ENCODE data around the gene SCD5.

The SCD5 gene

DNA sequence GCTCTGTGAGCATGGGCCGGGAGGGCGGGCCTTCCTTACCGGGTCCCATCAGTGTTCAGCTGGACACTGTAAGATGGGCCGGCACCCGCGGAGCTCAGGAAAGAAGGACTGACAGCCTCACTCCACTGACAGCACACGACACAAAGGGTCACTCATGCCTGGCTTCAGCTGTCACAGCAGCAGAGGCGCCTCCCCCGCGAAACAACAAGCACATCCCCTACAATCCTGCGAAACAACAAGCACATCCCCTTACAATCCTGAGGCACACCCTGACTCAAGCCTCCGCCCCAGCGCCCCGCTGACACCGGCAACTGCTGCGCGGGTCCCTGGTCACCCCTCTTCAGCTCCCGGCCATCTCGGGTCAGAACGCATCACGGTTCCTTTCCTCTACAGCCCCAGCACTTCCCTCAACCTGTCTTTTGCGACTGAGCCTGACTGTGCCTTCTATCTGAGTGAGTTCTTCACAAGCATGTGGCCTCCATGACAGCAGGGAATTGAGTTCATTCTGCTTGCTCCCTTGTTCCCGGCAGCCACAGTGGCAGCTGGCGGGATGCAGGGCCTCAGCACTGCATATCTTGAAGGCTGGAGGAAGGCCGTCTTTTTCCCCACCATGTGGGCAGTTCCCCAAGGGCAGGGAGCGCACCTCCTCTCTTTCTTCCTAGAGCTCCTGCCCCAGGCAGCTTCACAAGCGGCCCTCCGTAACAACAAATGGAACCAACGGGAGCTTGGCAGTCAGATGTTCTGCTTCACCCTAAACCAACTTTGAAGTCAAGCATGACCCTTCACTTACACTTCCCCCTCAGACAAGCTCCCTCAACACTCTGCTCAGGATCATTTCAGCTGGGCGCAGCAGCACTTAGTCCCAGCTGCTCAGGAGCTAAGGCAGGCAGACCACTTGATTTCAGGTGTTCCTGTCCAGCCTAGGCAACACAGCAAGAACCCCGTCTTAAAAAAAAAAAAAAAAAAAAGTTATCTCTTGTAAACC is 39.6 kb downstream of the SCD5 start:
- DNase-seq: no peak

- no peak for DNase-seq
Measured at GRCh38 chr4:82756061-82756460, 42.5 kb downstream of the SCD5 start.

DNA sequence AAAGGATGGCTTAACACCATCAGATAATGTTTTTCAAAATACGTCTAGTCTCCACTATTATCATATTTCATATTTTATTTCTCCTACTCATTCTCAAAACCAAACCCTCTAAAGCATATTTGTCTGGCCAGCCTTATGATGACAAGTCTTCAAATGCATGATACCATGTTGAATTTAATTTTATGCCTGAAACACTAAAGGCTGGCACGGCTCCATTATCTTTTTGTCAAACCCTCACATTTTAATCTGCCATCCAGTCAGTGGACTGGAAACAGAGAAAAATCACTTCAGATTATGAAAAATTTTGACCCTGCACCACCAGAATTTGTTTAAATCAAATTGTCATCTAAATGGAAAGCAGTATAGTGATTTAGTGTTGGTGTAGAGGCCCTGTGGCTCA is 42.9 kb downstream of the SCD5 start:
- no peak for DNase-seq

DNA sequence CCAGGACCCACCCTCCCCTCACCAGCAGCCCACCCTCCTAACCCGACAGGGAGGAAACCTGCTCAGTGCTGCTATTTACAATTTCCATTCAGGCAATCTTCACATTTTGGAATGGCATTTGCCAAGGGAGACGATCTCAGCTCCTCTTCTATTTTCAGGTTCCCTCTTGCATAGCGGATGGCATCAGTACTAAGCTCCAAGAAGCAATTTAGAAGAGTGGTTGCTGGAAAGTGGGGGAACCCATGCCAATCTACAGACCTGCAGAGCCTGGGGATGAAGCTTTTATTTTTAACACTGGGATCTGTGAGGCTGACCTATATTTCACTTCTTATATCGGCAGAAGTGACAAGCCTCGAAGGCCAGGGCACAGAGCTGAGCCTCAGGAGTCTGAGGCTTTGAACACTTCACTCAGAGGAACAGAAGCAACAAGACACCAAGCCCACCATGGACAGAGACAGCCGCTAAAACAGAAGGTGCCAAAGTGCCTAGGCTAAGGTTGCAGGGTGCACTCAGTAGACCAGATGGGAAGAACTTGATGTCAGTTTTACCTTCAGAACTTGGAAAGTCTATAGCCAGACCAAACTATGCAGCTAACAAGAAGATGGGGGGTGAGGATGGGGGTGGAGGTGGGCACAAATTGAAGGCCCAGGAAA is 44.0 kb downstream of the SCD5 start:
- DNase-seq: no peak

DNA sequence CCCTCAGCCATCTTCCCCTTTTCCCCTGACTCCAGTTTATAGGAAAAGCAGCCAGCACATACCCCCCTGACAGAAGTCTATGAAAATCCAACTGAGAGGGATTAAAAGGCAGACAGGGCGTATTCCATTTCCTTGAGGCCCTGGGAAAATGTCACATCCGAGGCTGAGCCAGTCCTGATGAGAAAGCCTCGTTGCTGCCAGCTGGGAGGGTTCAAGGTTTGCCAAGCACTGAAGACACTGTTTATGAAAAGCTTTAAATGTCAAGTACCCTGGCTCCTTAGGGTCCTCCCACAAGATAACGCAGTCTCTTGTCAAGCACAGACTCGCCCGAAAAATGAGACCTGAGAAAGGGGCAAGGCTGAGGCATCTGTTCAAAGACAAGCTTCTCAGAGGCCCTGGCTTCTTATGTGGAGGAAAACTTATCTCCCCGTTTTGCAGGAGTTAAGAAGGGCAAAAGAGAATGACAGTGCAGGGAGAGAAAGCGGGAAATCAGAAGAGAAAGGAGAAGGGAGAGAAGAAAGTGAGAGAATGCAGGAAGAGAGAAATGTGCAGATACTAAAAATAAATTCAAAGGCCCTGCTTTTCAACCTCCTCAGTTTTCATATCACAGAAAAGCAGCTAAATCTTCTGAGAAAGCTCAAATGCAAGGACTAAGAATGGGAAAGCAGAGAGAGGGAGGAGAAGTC is 44.7 kb downstream of the SCD5 start:
- no peak for DNase-seq

DNA sequence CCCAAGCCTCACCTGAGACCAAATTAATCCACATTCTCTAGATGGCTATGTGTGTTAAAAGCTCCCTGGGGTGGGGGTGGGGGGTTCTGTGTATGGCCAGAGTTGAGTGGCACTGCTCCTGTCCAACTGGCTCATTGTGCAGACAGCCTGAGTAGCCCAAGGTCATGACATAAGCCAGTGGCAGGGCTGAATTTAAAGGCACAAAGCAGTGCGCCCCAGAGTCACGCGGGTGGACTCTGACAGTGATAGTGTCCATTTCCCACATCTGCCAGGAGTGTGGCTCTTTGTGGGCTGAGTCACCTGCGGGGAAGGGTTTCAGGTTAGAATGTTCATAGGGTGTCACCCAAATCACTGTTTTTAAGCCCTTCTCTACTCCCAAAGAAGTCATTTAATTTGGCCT is 45.4 kb downstream of the SCD5 start:
- no peak for DNase-seq

DNA sequence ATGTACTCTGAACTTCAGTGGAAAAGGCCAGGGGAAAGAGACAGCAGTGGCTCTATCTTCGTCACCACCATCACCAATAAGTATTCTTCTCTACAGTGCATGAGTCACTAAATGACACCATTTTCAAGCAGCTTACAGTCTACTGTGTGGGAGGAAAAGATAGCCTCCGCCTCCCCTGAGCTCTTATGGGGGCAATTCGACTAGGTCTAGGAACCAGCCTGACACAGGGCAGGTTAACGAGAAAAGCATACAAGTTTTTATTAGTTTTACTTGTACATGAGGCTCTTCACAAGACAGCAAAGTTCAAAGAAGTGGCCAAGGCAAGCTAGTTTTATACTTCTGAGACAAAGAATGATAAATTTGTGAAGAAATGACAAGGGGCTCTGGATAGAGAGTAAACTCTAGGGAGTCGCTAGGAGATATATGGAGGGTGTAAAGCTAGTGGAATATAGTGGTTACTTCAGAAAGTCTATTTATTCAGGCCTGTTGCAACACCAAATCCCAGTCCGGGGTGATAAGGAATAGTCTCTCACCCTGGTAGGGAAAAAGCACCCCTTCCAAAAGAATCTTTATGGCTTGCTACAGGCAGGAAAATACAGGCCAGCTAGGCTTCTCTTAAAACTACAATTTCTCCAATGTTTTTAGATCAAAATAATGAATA is 49.7 kb downstream of the SCD5 start:
- DNase-seq: no peak

GRCh38 chr4:82747686-82748575 is 50.7 kb downstream of the SCD5 start:
- no peak for DNase-seq

GRCh38 chr4:82746705-82747574 is 51.7 kb downstream of the SCD5 start:
- DNase-seq: no peak

DNA sequence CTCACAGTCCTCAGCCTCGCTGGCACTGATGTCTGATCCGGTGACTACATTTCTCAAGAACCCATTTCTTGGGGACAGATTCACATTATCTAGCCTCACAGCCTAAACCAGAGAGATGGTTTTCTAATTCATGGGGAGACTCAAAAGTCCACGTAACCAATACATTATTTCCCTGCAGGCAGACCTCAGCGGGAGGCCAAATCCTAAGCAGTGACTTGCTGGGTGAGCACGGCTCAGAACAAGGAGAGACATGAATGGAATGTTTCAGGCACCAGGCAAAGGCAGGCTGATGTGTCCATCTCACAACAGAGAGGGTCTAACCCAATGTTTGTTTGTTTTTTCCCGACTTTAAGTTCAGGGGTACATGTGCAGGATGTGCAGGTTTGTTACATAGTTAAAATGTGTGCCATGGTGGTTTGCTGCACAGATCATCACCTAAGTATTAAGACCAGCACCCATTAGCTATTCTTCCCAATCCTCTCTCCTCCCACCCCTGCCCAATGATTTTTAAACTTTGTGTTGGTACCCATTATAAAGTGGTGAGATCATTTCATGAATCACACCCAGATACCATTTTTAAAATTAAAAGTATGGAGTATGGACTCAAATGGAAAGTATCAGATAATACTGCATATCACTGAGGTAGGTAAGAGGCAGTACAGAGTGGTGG is 53.3 kb downstream of the SCD5 start:
- no peak for DNase-seq

DNA sequence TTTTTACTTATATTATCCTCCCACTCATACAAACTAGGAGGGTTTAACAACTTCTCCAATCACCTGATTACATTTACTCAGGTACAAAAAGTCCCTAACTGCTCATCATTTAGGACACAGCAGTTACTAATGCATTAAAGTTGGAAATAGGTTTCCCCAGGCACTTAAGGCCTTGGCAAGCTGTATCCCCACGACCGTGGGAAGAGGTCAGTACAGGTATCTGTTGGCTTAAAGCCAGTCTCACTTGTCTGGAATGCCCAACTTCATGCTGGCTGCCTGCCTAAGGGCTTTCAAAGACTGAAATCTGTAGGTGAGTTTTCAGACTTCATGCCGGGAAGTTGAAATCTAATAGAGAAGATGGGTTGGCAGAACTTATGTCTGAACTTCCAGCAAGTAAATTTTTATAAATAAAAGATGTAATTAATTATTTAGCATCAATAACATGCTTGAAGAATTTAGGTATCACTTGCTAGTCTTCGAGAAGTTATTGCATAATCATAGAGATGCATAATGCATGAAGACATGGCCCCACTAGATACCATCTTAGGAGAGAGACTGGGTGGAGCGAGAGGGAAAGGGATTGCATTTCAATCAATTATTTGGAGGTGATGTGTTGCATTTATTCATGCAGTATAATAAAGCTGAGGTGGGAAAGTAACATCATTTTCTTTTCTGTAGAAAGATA is 54.2 kb downstream of the SCD5 start:
- DNase-seq: no peak

GRCh38 chr4:82741188-82741587 is 57.4 kb downstream of the SCD5 start:
- DNase-seq: no peak

DNA sequence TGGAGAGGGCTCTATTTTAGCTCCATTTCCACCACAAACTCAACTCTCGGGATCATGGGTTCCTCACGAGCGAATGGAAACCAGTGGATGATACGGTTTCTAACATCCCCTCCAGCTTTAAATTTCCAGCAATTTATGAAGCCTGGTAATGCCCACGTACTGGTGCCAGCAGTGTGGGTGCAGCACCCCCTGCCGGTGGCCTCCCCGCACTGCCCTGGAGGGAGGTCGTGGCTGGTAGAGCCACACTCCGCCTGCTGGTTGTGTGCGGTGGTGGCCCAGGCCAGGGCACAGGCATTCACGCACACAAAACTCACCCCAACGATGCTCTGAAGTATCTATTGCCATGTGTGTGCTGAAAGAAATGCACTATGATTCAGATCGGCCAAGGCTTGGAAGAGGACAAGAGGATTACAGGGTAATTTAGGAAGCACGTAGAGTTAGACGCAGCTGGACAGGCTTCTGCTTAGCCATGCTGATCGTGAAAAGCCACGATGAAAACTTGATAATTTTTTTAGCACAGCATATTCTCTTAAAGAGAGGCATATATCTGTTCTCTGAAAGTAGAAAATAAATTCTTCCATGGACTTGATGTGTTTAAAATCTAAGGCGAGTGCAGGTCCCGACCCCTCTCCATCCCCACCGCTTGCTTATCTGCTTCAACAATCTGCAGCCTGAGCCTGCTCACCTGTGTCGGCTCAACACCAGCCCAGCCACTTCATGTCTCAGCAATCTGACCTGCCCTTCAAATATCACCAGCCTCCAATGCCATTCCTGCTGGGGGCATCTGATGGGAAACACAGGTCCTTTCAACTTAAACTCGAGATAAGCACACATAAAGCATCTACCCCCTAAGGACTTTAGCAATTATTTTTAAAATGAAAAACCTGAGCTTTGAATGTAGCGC is 59.1 kb downstream of the SCD5 start:
- peak; percentile 41 to 60 for DNase-seq

- no peak for DNase-seq
Measured at GRCh38 chr4:82737354-82737753, 61.2 kb downstream of the SCD5 start.

GRCh38 chr4:82733636-82734035 is 65.0 kb downstream of the SCD5 start:
- DNase-seq: no peak

DNA sequence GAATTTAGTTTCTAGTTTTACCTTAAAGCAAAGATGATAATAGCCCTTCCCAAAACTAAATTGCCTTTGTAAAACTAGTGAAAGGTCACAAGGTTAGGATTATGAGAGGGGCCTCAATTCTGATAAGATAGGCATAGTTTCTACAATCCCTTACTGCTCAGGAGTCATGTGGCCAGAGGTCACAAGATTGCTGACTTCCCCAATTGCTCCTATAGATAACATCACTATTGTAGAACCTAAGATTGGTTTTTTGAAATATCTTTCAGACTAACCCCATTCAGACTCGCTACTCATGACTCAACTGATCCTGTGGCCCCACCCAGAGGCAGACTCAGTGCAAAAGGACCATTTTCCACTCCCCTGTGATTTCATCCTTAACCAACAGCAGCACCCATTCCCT is 70.3 kb downstream of the SCD5 start:
- DNase-seq: no peak

GRCh38 chr4:82726596-82726995 is 72.0 kb downstream of the SCD5 start:
- no peak for DNase-seq

DNA sequence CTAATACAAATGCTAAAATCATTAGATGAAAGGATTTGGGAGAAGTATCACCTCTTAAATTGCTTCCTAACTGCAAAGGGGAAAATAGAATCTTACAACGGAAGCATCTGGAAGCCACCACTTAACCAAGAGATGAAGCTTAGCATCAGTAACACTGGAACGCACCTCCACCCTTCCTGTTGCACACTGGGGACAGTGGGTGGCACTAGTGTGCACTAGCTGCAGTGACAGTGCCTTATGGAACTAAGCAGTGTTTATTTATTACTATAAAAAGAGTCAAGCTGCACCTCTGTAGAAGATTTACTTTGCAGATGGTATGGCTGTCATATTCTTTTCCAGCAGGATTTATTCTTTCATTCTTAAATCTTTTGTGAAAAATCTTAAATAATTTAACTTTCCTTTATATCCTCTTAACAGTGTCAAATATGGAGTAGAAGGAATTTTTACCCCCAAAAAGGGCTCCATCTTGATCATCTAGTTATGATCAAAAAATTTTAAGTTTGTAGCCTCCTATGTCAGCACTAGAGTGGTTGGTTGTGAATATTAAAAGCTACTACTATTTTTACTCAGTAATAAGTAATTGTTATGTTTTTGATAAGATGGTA is 76.7 kb downstream of the SCD5 start:
- peak in 1 of 2 donors; percentile 24 for DNase-seq

Measured in CD4-positive, alpha-beta T cell treated with Interferon alpha-2 for 1 hour (primary cell).